Central memory CD8-positive, alpha-beta T cell (primary cell): Measurements from ENCODE around the gene EXOC3L4.

Source experiments
- ATAC-seq: fragments of 150-1000 bp; cut with Tn5 transposase; replicated peaks from 2 replicates; pipeline ENCODE4 v1.10.0; 2022; ENCODE audit warnings: mild to moderate bottlenecking, moderate FRiP score, moderate number of reproducible peaks; ENCODE audit not compliant: poor library complexity, severe bottlenecking; ENCODE audit errors: extremely low read depth
- DNase-seq, 2 donors: peaks; one replicate each; pipeline ENCODE4 v3.0.0; 2021; ENCODE audit warnings: low spot score in 2 of 2
- H3K27ac Mint-ChIP-seq: one replicate; pipeline ENCODE4 v1.8.0; 2022; ENCODE audit warnings: low read depth, mild to moderate bottlenecking, moderate library complexity, mixed read lengths
- H3K27me3 Mint-ChIP-seq: one replicate; pipeline ENCODE4 v1.8.0; 2022; ENCODE audit warnings: mixed read lengths
- H3K36me3 Mint-ChIP-seq: one replicate; pipeline ENCODE4 v1.8.0; 2022; ENCODE audit warnings: mild to moderate bottlenecking, moderate library complexity, mixed read lengths; ENCODE audit not compliant: insufficient read depth
- H3K4me1 Mint-ChIP-seq: one replicate; pipeline ENCODE4 v1.8.0; 2022; ENCODE audit warnings: mixed read lengths
- H3K4me3 Mint-ChIP-seq: one replicate; pipeline ENCODE4 v1.8.0; 2022; ENCODE audit warnings: mild to moderate bottlenecking, moderate library complexity, mixed read lengths
- H3K9me3 Mint-ChIP-seq: one replicate; pipeline ENCODE4 v1.8.0; 2022; ENCODE audit warnings: mixed read lengths

EXOC3L4 gene

DNA sequence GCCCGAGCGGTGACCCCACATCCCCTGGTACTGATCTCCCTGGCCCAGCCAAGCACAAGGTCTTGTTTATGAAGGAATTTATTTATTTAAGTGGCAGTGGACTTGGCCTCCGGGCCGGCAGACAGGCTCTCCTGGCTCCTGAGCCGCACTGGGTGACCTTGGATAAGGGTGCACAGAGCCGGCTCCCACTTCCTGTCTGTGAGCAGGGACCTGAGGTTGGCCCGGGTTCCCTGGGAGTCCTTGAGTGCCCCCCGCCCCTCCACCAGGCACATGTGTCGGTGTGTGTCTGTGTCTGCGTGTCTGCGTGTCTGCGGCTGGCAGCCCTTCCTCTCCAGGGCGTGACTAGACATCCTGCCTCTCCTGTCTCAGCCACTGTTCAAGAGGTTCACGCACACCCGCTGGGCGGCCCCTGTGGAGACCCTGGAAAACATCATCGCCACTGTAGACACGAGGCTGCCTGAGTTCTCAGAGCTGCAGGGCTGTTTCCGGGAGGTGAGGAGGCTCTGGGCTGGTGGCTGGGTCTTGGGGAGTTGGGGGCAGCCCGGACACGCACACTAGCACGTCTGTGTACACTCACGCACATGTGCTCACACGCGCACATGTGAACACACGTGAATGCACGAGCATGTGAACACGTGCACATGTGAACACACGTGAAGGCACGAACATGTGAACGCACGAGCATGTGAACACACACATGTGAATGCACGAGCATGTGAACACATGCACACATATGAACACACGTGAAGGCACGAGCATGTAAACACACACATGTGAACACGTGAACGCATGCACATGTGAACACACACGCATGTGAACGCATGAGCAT lies 38.1 kb downstream of the EXOC3L4 start:
- ATAC-seq (no peak), DNase-seq (no peak)
- H3K4me1 Mint-ChIP-seq: no peaks in the 10 kb centered on the region
- no peak overlapping the region for H3K4me3 Mint-ChIP-seq
- no peaks in the 10 kb centered on the region for H3K9me3 Mint-ChIP-seq
- H3K27ac Mint-ChIP-seq: no peak overlapping the region
- peaks cover 38% of the 10 kb centered on the region for H3K27me3 Mint-ChIP-seq
- H3K36me3 Mint-ChIP-seq: peaks cover 4% of the 10 kb centered on the region

DNA sequence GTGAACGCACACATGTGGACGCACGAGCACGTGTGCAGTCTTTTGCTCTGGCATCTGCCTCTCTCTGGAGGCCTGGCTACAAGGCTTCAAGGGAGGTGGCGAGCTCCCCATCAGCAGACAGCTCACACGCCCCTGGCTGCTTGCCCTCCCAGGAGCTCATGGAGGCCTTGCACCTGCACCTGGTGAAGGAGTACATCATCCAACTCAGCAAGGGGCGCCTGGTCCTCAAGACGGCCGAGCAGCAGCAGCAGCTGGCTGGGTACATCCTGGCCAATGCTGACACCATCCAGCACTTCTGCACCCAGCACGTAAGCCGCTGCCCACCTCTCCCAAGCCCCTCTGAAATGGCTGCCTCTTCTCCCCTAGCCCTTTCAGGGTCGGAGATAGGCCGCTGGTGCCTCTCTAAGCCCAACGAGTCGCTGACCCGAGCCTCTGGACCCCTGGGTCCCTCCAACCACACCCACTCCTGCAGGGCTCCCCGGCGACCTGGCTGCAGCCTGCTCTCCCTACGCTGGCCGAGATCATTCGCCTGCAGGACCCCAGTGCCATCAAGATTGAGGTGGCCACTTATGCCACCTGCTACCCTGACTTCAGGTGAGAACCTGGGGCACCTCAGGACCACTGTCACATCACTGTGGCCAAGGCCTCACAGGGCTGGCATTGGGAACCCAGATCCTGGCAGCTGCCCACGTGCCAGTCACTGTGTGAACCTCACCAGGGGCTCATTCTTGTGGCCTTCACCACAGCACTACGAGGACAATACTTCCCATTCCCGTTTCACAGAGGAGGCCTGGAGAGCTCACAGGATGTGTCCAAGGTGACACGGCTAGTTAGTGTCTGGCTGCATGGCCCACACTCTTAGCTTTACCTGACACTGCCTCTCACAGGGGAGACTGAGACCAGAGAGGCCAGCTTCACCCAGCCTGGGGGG lies 39.0 kb downstream of the EXOC3L4 start:
- DNase-seq: no peak
- H3K4me3 Mint-ChIP-seq: no peak overlapping the region
- H3K9me3 Mint-ChIP-seq: no peaks in the 10 kb centered on the region
- no peaks in the 10 kb centered on the region for H3K4me1 Mint-ChIP-seq
- peaks cover 32% of the 10 kb centered on the region for H3K27me3 Mint-ChIP-seq
- no peak for ATAC-seq
- peaks cover 2% of the 10 kb centered on the region for H3K36me3 Mint-ChIP-seq
- H3K27ac Mint-ChIP-seq: no peak overlapping the region

DNA sequence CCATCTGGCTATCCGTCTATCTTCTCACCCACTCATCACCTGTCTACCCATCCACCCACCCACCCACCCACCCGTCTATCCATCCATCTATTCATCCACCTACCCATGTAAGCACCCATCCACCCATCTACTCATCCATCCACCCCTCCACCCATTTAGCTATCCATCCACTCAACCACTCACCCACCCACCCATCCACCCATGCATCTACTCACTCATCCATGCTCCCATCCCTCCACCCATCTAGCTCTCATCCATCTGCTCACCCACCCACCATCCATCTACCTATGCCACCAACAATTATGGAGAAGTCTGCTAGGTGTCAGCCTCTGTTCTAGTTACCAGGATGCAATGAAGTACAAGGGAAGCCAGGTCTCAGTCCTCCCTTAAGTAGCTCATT lies 39.9 kb downstream of the EXOC3L4 start:
- H3K36me3 Mint-ChIP-seq: peaks cover 2% of the 10 kb centered on the region
- peaks cover 23% of the 10 kb centered on the region for H3K27me3 Mint-ChIP-seq
- H3K4me3 Mint-ChIP-seq: no peak overlapping the region
- ATAC-seq (no peak), DNase-seq (no peak)
- H3K27ac Mint-ChIP-seq: no peak overlapping the region
- no peaks in the 10 kb centered on the region for H3K9me3 Mint-ChIP-seq
- H3K4me1 Mint-ChIP-seq: no peaks in the 10 kb centered on the region

DNA sequence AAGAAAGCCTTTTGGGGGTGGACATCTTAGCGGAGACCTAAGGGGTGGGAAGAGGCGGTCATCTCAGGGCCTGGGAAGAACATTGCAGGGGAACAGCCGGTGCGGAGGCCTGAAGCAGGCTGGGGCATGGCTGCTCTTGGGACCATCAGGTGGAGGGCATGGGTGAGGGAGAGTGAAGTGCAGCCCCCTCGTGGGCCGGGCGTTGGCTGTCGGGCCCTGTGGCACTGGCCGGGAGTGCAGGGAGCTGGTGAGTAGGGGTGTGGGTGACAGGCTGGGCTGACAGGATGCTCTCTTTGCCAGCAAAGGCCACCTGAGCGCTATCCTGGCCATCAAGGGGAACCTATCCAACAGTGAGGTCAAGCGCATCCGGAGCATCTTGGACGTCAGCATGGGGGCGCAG lies 40.4 kb downstream of the EXOC3L4 start:
- no peaks in the 10 kb centered on the region for H3K4me1 Mint-ChIP-seq
- DNase-seq (no peak), ATAC-seq (no peak)
- H3K27me3 Mint-ChIP-seq: peaks cover 17% of the 10 kb centered on the region
- no peaks in the 10 kb centered on the region for H3K9me3 Mint-ChIP-seq
- H3K27ac Mint-ChIP-seq: no peak overlapping the region
- H3K4me3 Mint-ChIP-seq: no peak overlapping the region
- H3K36me3 Mint-ChIP-seq: peaks cover 2% of the 10 kb centered on the region

DNA sequence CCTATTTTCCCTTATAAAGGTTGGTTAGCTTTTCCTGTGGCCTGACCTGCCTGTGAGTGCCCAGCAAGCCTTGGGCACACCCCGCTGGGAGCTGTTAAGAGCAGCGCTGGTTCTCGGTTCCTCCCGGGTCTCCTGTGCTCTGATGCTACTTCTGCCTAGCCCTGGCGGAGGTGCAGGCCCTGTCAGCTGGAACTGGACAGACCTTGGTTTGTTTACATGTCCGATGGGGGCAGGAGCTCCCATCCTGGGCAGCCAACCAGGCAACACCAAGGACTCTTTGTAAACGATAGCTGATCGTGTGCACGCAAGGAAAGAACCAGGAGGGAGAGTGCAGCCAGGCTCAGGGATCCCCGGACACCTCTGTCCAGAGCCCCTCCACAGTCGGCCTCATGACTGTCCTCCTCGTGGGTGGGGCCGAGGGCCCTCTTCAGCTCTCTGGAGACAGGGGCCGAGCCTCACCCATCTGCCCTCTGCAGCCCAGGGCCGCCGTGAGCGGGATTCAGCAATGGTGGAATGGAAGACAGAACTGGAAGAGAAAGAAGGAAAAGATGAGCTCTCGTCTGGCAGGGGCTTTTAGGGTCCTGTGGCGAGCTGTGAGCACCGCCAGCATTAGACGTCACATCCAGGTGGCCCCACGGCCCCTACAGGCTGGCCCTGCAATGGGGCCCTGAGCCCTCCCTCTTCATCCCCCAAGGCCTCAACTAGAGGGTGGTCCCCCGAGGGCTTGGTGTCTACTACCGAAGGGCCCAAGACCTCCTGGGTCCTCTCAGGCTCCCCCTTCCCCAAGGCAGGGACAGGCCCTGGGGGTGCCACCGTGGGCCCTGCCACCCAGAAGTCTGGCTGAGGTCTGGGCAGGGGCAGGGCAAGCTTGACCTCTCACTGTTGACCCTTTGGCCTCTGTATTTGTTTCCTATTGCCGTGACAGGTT lies 41.1 kb downstream of the EXOC3L4 start:
- Mint-ChIP-seq H3K27me3 (peaks cover 11% of the 10 kb centered on the region), H3K4me3 (no peak overlapping the region), H3K4me1 (peaks cover 5% of the 10 kb centered on the region), H3K9me3 (no peaks in the 10 kb centered on the region), H3K27ac (no peak overlapping the region), H3K36me3 (peaks cover 2% of the 10 kb centered on the region)
- no peak for ATAC-seq
- DNase-seq: no peak

DNA sequence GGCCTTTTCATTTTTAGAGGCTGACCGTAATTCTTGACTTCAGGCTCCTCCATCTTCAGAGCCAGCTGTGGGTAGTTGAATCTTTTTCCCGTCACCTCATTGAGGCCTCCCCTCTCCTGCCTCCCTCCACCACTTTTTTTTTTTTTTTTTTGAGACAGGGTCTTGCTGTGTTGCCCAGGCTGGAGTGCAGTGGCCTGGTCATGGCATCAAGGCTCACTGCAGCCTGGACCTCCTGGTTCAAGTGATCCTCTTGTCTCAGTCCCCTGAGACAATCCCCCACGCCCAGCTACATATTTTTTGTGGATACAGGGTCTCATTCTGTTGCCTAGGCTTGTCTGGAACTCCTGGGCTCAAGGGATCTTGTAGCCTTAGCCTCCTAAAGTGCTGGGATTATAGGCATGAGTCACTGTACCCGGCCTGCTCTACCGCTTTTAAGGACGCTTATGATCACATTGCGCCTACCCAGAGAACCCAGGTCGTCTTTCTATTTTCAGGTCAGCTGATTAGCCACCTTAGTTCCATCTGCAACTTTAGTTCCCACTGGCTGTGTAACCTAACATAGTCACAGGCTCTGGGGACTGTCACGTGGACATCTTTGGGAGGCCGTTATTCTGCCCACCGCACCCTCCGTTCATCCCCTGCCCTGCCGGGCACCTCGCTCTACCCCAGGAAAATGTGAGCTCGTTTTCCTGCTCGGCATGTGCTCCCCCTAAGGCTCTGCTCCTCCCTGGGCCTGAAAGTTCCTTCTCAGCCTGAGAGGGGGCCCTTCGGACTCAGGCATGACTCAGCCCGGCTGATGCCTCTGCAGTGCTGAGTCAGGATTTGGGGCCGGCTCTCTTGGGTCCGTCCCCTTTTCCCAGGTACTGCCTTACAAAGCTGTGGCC lies 42.1 kb downstream of the EXOC3L4 start:
- Mint-ChIP-seq H3K27ac (no peak overlapping the region), H3K9me3 (no peaks in the 10 kb centered on the region), H3K4me3 (no peak overlapping the region), H3K4me1 (peaks cover 15% of the 10 kb centered on the region), H3K27me3 (peaks cover 10% of the 10 kb centered on the region), H3K36me3 (peaks cover 2% of the 10 kb centered on the region)
- no peak for DNase-seq
- no peak for ATAC-seq

DNA sequence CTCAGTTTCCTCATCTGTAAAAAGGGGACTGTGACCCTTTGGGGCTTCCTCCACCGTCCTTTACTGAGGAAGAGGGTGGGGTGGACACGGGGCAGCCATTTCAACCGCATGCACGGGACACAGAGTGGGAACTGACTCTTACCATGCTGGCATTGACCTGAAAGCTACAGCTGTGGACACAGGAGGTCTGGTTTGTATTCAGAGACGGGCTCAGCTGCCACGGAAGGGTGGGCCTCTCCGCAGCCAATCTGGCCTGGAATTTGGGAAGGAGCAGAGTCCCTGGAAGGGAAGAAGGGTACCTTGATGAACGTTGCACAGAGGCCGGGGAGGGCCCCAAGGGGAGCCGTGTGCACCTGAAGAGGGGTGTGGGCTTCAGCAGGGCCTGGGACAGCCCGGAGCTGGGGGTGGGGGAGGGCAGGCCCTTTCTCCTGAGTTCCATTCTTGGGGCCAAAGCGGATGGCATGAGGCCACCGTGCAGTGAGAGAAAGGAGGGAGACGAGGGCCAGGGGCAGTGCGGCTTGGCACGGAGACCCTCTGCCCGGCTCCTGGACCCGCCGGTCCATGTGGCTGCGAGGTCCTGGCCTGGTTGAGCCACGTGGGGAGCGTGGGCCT lies 43.3 kb downstream of the EXOC3L4 start:
- Mint-ChIP-seq H3K27me3 (peaks cover 21% of the 10 kb centered on the region), H3K4me3 (no peak overlapping the region), H3K4me1 (peaks cover 15% of the 10 kb centered on the region), H3K9me3 (no peaks in the 10 kb centered on the region), H3K27ac (no peak overlapping the region), H3K36me3 (peaks cover 2% of the 10 kb centered on the region)
- ATAC-seq (no peak), DNase-seq (no peak)

DNA sequence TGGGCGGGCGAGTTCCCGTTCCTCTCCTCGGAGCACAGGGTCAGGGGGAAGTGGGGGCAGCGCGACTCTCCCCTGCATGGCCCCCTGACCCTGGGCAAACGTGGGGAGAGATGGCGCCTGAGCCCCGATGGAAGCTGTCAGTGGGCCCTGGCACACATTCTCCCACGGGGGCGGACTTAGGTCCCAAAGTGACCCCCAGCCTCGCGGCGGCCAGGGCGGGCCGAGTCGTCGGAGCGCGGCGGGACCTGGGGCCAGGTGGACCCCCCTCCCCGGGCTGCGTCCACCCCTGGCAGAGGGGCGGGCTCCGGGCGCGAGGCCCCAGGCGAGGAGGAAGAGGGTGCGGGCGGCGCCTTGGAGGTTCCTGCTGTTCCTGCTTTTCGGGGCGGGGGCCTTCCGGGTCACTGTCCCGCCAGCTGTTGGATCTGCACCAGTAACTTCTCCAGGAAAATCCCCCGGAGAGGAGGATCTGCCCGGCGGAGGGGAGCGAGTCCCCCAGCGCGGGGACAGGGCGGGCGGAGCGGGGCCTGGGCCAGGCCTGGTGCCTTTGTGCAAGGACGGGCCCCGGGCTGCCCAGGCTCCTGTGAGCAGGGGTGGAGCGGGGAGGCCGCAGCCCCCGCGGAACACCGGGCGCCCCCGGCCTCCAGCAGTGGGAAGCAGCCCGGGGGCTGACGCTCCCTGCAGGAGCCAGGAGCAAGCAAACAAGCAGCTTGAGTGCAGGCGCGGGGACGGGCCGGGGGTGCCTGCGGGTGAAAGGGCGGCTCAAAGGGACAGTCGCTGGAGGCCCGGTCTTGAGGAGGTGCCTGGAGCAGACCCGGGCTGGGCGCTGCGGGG lies 44.0 kb downstream of the EXOC3L4 start:
- H3K9me3 Mint-ChIP-seq: no peaks in the 10 kb centered on the region

GRCh38 chr14:103139132-103140025 lies 44.9 kb downstream of the EXOC3L4 start:
- peaks cover 34% of the 10 kb centered on the region for H3K27me3 Mint-ChIP-seq
- peaks cover 2% of the 10 kb centered on the region for H3K36me3 Mint-ChIP-seq
- no peak overlapping the region for H3K4me3 Mint-ChIP-seq
- H3K27ac Mint-ChIP-seq: no peak overlapping the region
- ATAC-seq (no peak), DNase-seq (no peak)
- H3K4me1 Mint-ChIP-seq: peaks cover 15% of the 10 kb centered on the region
- no peaks in the 10 kb centered on the region for H3K9me3 Mint-ChIP-seq

More for the DNA sequence above, 44.0 kb downstream of the EXOC3L4 start:
- Mint-ChIP-seq H3K4me3 (no peak overlapping the region), H3K27ac (no peak overlapping the region), H3K27me3 (peaks cover 28% of the 10 kb centered on the region), H3K36me3 (peaks cover 2% of the 10 kb centered on the region), H3K4me1 (peaks cover 15% of the 10 kb centered on the region)
- ATAC-seq (no peak), DNase-seq (no peak)
